Type B pancreatic cell (in vitro differentiated cells): ENCODE data around the gene DPH6. TPM values are rescaled to one million over a fixed set of nuclear protein-coding genes. Genes with fewer than 3 reads are reported as not detected.
A peak's percentile ranks its signal among the peaks of the same experiment; 100 is the strongest.

Experiments used
- DNase-seq: peaks from one replicate; pipeline ENCODE4 v3.0.0; 2021; ENCODE audit warnings: mixed read lengths; ENCODE audit not compliant: unreplicated experiment; ENCODE audit errors: extremely low spot score
- H3K27ac Mint-ChIP-seq: 2 replicates; pipeline ENCODE4 v1.8.0; 2021; ENCODE audit warnings: mild to moderate bottlenecking, mixed read lengths
- H3K27me3 Mint-ChIP-seq: 2 replicates; pipeline ENCODE4 v1.8.0; 2021; ENCODE audit warnings: mixed read lengths
- H3K36me3 Mint-ChIP-seq: 2 replicates; pipeline ENCODE4 v1.8.0; 2021; ENCODE audit warnings: mixed read lengths
- H3K4me1 Mint-ChIP-seq: one replicate; pipeline ENCODE4 v1.8.0; 2021; ENCODE audit warnings: mixed read lengths; ENCODE audit not compliant: unreplicated experiment
- H3K4me3 Mint-ChIP-seq: 2 replicates; pipeline ENCODE4 v1.8.0; 2021; ENCODE audit warnings: mild to moderate bottlenecking, mixed read lengths
- H3K9me3 Mint-ChIP-seq: 2 replicates; pipeline ENCODE4 v1.8.0; 2021; ENCODE audit warnings: mixed read lengths
- total RNA-seq: library from RNA; stranded (reverse); gene quantifications from 2 replicates; pipeline ENCODE4 v1.2.1, GENCODE V29; 2021; ENCODE audit warnings: low replicate concordance
- TF ChIP-seq, protein P1 (sequence below): fragments of 200-600 bp; sonication (generic); conservative IDR thresholded peaks from 2 replicates; pipeline ENCODE4 v1.5.0; 2021; ENCODE audit warnings: antibody characterized with exemption, mild to moderate bottlenecking

DPH6 gene
- total RNA-seq, 1 donor from 2014 or later: 13.5 TPM

GRCh38 chr15:35479423-35479822, 66.5 kb downstream of the DPH6 start:
- H3K4me1 Mint-ChIP-seq: peaks cover 32% of the 10 kb centered on the region
- H3K27me3 Mint-ChIP-seq: no peaks in the 10 kb centered on the region
- no peak for DNase-seq

DNA sequence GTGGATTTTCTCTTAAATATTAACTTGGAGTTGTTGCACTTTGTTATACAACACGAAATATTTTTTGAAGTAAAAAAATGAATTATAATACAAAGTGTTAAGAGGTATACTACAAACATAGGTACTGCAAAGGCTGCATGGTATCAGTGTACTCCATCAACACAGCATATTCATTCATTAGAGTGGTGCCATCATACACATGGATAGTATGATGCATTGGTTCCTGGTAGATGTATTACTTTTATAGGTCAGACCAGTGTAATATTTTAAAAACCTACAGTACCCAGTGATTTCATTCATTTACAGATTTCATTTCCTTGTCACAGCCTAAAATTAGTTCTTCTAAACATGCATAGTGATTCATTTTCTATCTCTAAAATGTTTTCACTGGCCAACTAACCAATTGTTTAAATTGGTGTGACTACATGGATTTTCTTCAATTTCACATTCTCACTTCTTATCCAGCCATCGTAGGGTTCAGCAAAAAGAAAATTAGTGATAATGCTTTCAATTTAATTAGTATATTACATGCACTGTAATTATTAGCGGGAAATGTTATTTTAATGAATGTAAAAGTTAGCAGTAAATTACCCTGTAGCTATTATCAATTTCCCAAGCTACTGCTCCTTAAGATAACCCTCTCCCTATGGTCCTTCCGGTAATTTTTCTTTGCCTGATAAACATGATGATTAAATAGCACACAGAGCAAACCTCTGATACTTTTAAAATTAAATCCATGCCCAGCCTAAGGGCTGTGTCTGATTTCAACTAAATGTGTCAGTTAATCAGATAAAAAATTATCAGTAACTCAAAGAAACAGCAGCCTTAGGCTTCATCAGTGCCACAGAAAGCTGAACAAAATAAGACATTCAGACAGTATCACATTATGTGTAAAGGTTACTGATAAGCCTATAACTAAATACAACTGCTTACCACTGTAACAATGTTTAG, 68.4 kb downstream of the DPH6 start:
- Mint-ChIP-seq H3K9me3 (peaks cover 4% of the 10 kb centered on the region), H3K27ac (no peak overlapping the region), H3K4me1 (peaks cover 32% of the 10 kb centered on the region), H3K4me3 (peak overlapping the region; percentile 61), H3K36me3 (peaks cover 5% of the 10 kb centered on the region), H3K27me3 (no peaks in the 10 kb centered on the region)
- DNase-seq: no peak
- TF ChIP-seq, protein P1, sequence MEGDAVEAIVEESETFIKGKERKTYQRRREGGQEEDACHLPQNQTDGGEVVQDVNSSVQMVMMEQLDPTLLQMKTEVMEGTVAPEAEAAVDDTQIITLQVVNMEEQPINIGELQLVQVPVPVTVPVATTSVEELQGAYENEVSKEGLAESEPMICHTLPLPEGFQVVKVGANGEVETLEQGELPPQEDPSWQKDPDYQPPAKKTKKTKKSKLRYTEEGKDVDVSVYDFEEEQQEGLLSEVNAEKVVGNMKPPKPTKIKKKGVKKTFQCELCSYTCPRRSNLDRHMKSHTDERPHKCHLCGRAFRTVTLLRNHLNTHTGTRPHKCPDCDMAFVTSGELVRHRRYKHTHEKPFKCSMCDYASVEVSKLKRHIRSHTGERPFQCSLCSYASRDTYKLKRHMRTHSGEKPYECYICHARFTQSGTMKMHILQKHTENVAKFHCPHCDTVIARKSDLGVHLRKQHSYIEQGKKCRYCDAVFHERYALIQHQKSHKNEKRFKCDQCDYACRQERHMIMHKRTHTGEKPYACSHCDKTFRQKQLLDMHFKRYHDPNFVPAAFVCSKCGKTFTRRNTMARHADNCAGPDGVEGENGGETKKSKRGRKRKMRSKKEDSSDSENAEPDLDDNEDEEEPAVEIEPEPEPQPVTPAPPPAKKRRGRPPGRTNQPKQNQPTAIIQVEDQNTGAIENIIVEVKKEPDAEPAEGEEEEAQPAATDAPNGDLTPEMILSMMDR: no peak

More at GRCh38 chr15:35479423-35479822, 66.5 kb downstream of the DPH6 start:
- H3K36me3 Mint-ChIP-seq: peaks cover 7% of the 10 kb centered on the region
- H3K4me3 Mint-ChIP-seq: no peak overlapping the region
- peaks cover 4% of the 10 kb centered on the region for H3K9me3 Mint-ChIP-seq
- no peak overlapping the region for H3K27ac Mint-ChIP-seq
- TF ChIP-seq, protein P1: no peak

DNA sequence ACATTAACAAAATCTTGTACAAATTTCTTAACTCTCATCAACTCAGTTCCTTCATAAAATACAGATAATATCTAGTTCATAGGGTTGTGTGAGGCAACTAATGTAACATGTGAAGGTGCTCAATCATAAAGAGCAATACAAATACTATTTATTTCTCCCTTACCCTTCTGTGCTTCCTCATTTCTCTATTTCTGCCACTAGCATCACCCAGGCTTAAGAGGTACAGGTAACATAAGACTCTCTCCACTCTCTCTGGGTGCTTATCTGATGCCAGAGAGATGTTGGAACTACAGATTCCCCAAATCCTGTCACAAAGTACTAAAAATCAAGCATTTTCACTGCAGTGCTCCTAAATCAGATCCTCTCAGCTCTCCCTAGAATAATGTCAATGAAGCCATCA, 74.9 kb downstream of the DPH6 start:
- Mint-ChIP-seq H3K4me3 (no peak overlapping the region), H3K36me3 (peaks cover 3% of the 10 kb centered on the region), H3K9me3 (no peaks in the 10 kb centered on the region), H3K4me1 (no peaks in the 10 kb centered on the region), H3K27ac (no peak overlapping the region), H3K27me3 (no peaks in the 10 kb centered on the region)
- TF ChIP-seq, protein P1: no peak
- no peak for DNase-seq

GRCh38 chr15:35470441-35470840, 75.5 kb downstream of the DPH6 start:
- Mint-ChIP-seq H3K4me1 (no peaks in the 10 kb centered on the region), H3K27me3 (no peaks in the 10 kb centered on the region), H3K36me3 (peaks cover 3% of the 10 kb centered on the region), H3K27ac (no peak overlapping the region), H3K9me3 (no peaks in the 10 kb centered on the region), H3K4me3 (no peak overlapping the region)
- TF ChIP-seq, protein P1: no peak
- no peak for DNase-seq

- no peak for DNase-seq
- H3K36me3 Mint-ChIP-seq: peaks cover 3% of the 10 kb centered on the region
Measured at GRCh38 chr15:35466476-35466875, 79.5 kb downstream of the DPH6 start.

More at GRCh38 chr15:35466476-35466875, 79.5 kb downstream of the DPH6 start:
- H3K27ac Mint-ChIP-seq: no peak overlapping the region
- TF ChIP-seq, protein P1: no peak
- H3K4me1 Mint-ChIP-seq: no peaks in the 10 kb centered on the region
- no peaks in the 10 kb centered on the region for H3K9me3 Mint-ChIP-seq
- H3K4me3 Mint-ChIP-seq: no peak overlapping the region
- H3K27me3 Mint-ChIP-seq: no peaks in the 10 kb centered on the region
